GM12878 (cell line): ENCODE data around the gene BRCA1. TPM values are rescaled to one million over a fixed set of nuclear protein-coding genes. Genes with fewer than 3 reads are reported as not detected.

ENCODE experiments used
- ATAC-seq: fragments of 200-7000 bp; cut with Tn5 transposase; 3 replicates; pipeline ENCODE4 v1.9.1; 2020; ENCODE audit warnings: mild to moderate bottlenecking, moderate library complexity
- BruUV-seq: library from RNA; stranded (reverse); fragments of 400-500 nt; replicated peaks from 2 replicates; lab custom pipeline; 2021; lab: Mats Ljungman, UMichigan
- CTCF ChIA-PET: fragments of 300-600 bp; sonication (Branson Sonifier 250); formaldehyde crosslinking; extraction: SDS; loops from one replicate; lab custom pipeline; 2021; ENCODE audit warnings: inconsistent platforms; lab: Yijun Ruan, JAX
- POLR2A ChIA-PET: fragments of 350-600 bp; formaldehyde crosslinking; extraction: SDS; loops from one replicate; lab custom pipeline; 2021; ENCODE audit warnings: inconsistent platforms; lab: Charles Lee
- RAD21 ChIA-PET: fragments of 300-600 bp; sonication (Branson Sonifier 250); formaldehyde crosslinking; loops from one replicate; lab custom pipeline; 2023; ENCODE audit warnings: antibody characterized with exemption; ENCODE audit not compliant: unreplicated experiment; lab: Charles Lee
- SMC1A ChIA-PET: fragments of 300-600 bp; sonication (Branson Sonifier 250); formaldehyde crosslinking; loops from one replicate; lab custom pipeline; 2023; ENCODE audit not compliant: unreplicated experiment, uncharacterized antibody; lab: Charles Lee
- DNase-seq: peaks from one replicate; pipeline ENCODE4 v3.0.0-alpha.2; 2011; ENCODE audit warnings: low read depth, low spot score
- FAIRE-seq: peaks from 3 replicates; lab custom pipeline; 2011; peaks lifted over from hg19 to GRCh38; lab: Jason Lieb, UNC
- H2AFZ ChIP-seq: 2 replicates; pipeline ENCODE4 v1.6.0; 2011; ENCODE audit warnings: low read depth, low read length, control low read depth; ENCODE audit not compliant: control insufficient read depth
- H3K27ac ChIP-seq: 2 replicates; pipeline ENCODE4 v1.5.1; 2011; ENCODE audit warnings: control low read depth; ENCODE audit not compliant: control insufficient read depth, insufficient read depth
- H3K27me3 ChIP-seq, 2 experiments: replicated peaks in 1 of 2; 2 replicates each; pipeline versions ENCODE4 v1.6.0 to v1.6.1; 2011; ENCODE audit warnings: low read length in 1 of 2; ENCODE audit not compliant: control insufficient read depth in 2 of 2, insufficient read depth in 2 of 2
- H3K36me3 ChIP-seq, 2 experiments: 2 replicates each; pipeline ENCODE4 v1.5.1; 2011; ENCODE audit warnings: low read length in 1 of 2; ENCODE audit not compliant: control insufficient read depth in 2 of 2, insufficient read depth in 2 of 2
- H3K4me1 ChIP-seq: 2 replicates; pipeline ENCODE4 v1.6.1; 2011; ENCODE audit warnings: mild to moderate bottlenecking, low read length, moderate library complexity, mixed read lengths; ENCODE audit not compliant: control insufficient read depth, insufficient read depth
- H3K4me2 ChIP-seq: 2 replicates; pipeline ENCODE4 v1.6.0; 2011; ENCODE audit warnings: control low read depth; ENCODE audit not compliant: control insufficient read depth, insufficient read depth
- H3K4me3 ChIP-seq: fragments of 200-600 bp; sonication (generic); 2 replicates; pipeline ENCODE4 v1.5.1; 2016
- H3K79me2 ChIP-seq: 2 replicates; pipeline ENCODE4 v1.6.0; 2011; ENCODE audit warnings: low read length; ENCODE audit not compliant: control insufficient read depth, insufficient read depth
- H3K9ac ChIP-seq: 2 replicates; pipeline ENCODE4 v1.8.0; 2011; ENCODE audit warnings: low read length, control low read depth, mixed read lengths; ENCODE audit not compliant: control insufficient read depth, insufficient read depth
- H3K9me3 ChIP-seq: replicated peaks from 3 replicates; pipeline ENCODE4 v1.5.1; 2011; ENCODE audit warnings: mild to moderate bottlenecking, low read length; ENCODE audit not compliant: control insufficient read depth, insufficient read depth
- H4K20me1 ChIP-seq: 2 replicates; pipeline ENCODE4 v1.6.0; 2011; ENCODE audit not compliant: control insufficient read depth, insufficient read depth
- BMI1 ChIP-seq: fragments of 450-650 bp; IDR thresholded peaks from 2 replicates; pipeline ENCODE4 v1.6.1; 2016; ENCODE audit warnings: mild to moderate bottlenecking, moderate library complexity, borderline replicate concordance
- EP300 ChIP-seq, 2 experiments: fragments of 150-350 bp in 1 of 2; IDR thresholded peaks; 2 replicates each; pipeline ENCODE4 v1.6.1; 2011 to 2012; ENCODE audit warnings: low read depth in 2 of 2, low read length in 2 of 2, borderline replicate concordance in 1 of 2, improper control_type of control experiment in 1 of 2, inconsistent platforms in 1 of 2; ENCODE audit not compliant: control insufficient read depth in 1 of 2
- FOXM1 ChIP-seq: IDR thresholded peaks from 2 replicates; pipeline ENCODE4 v1.6.1; 2012; ENCODE audit warnings: low read depth, mild to moderate bottlenecking, inconsistent platforms, low read length, moderate library complexity
- HDAC2 ChIP-seq: fragments of 200-600 bp; sonication (generic); IDR thresholded peaks from 2 replicates; pipeline ENCODE4 v1.6.1; 2017
- JUNB ChIP-seq: IDR thresholded peaks from 2 replicates; pipeline ENCODE4 v1.6.1; 2016; ENCODE audit warnings: antibody characterized with exemption, mild to moderate bottlenecking
- LARP7 ChIP-seq: fragments of 450-650 bp; IDR thresholded peaks from 2 replicates; pipeline ENCODE4 v1.6.1; 2017; ENCODE audit warnings: mild to moderate bottlenecking
- SMARCA5 ChIP-seq: fragments of 450-650 bp; IDR thresholded peaks from 2 replicates; pipeline ENCODE4 v1.6.1; 2017; ENCODE audit warnings: mild to moderate bottlenecking
- WGBS: methylation state at CpG from one replicate; pipeline ENCODE4 v1.1.6; 2016; ENCODE audit warnings: low lambda C conversion rate; ENCODE audit not compliant: insufficient replicate concordance, insufficient coverage; ENCODE audit errors: missing lambda C conversion rate; 5-methylcytosine and 5-hydroxymethylcytosine counted together
- in situ Hi-C: fragments of 300-500 bp; cut with MboI; formaldehyde crosslinking; loops from 9 replicates; pipeline ENCODE4 v1.14.3; 2018; ENCODE audit warnings: mixed read lengths
- intact Hi-C: fragments of 100-400 bp; cut with micrococcal nuclease; formaldehyde crosslinking; loops from one replicate; pipeline ENCODE4 v1.14.2; 2022; ENCODE audit not compliant: unreplicated experiment
- polyA plus RNA-seq, 11 experiments: library from polyadenylated mRNA; depleted of rRNA in 4 of 11; unstranded in 6 of 11; stranded (reverse) in 5 of 11; fragments of >200 nt; fragmentation: Nextera tagmentation in 4 of 11; fragmentation: Illumina TruSeq in 1 of 11; extraction: Ambion mirVana in 4 of 11; extraction: Trizol in 1 of 11; gene quantifications; 1 replicate in 1 of 11; 2 replicates in 10 of 11; pipeline versions ENCODE4 v1.2.1 to v1.2.3, GENCODE V29; 2011 to 2016; ENCODE audit warnings: inconsistent platforms in 2 of 11, missing spikeins in 2 of 11, low read depth in 1 of 11
- total RNA-seq, 4 experiments: library from RNA; depleted of rRNA in 3 of 4; stranded (reverse); fragments of >200 nt in 3 of 4; fragmentation: Illumina TruSeq in 1 of 4; extraction: Trizol in 1 of 4; gene quantifications; 2 replicates each; pipeline versions ENCODE4 v1.2.1 to v1.2.3, GENCODE V29; 2013 to 2021
- TF ChIP-seq, protein P1 (sequence below): fragments of 450-650 bp; IDR thresholded peaks from 2 replicates; pipeline ENCODE4 v1.6.1; 2016; ENCODE audit warnings: mild to moderate bottlenecking
- TF ChIP-seq, protein P2 (sequence below): fragments of 450-650 bp; IDR thresholded peaks from 2 replicates; pipeline ENCODE4 v1.6.1; 2017; ENCODE audit warnings: mild to moderate bottlenecking, moderate library complexity
- TF ChIP-seq, protein P3 (sequence below): fragments of 450-650 bp; formaldehyde crosslinking; IDR thresholded peaks from 2 replicates; pipeline ENCODE4 v1.4.0; 2022; ENCODE audit warnings: mild to moderate bottlenecking, moderate library complexity
- TF ChIP-seq, protein P4 (sequence below): IDR thresholded peaks from 2 replicates; pipeline ENCODE4 v1.6.1; 2012; ENCODE audit warnings: low read length, inconsistent platforms

The BRCA1 gene
- total and polyA plus RNA-seq, 10 of the 15 experiments (the other 5 are each of a cell fraction or from before 2014, with no cell fraction given) = 16.8 to 71.2 (median 44.2) TPM

DNA sequence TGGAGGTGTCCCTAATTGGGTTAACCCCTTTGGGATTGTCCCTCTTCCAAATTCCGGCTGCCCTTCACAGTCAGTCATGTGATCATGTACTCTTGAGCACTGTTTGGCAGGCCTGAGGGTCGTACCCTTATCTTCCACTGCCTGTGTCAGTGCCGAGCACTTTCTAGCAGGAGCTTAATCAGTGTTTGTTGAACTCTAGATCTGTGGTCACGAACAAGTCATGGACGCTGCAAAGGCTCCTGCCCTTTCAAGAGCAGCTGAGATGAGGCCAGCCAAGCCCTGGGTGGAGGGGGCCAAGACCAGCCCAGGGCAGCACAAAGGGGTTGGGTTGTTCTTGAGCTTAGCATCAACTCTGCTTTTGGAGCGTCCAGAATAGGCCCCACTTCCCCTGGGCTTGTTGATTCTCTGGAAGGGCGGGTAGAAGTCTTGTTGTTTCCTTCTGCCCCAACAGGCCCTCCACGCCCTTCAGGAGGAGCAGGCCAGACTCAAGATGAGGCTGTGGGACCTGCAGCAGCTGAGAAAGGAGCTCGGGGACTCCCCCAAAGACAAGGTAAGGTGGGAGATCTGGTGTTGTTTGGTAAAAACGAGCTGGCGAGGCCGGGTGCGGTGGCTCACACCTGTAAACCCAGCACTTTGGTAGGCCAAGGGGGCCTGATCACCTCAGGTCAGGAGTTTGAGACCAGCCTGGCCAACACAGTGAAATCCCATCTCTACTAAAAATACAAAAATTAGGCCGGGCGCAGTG lies 113.3 kb downstream of the BRCA1 start:
- H3K9me3 ChIP-seq = no peaks in the 10 kb centered on the region
- WGBS = 90% methylated on average over 15 of the region's 15 CpGs
- FAIRE-seq (no peak), ATAC-seq (no peak), DNase-seq (no peak)
- in situ Hi-C loops = loop anchor here (5.0 kb wide), 1 partner anchor 325 kb away; no protein-coding TSS in a partner anchor
- no peak overlapping the region for H2AFZ ChIP-seq
- POLR2A ChIA-PET = interaction anchor here (0.5 to 0.7 kb wide), 2 partner anchors 11 to 13 kb away, joined by 3 to 5 read pairs; partner anchors contain the start of gene VAT1
- H3K79me2 ChIP-seq = peaks cover 25% of the 10 kb centered on the region
- SMC1A ChIA-PET = no interaction called here
- intact Hi-C loops = no loop called here
- no peak overlapping the region for H3K4me2 ChIP-seq
- RAD21 ChIA-PET = no interaction called here
- no peaks in the 10 kb centered on the region for H3K27me3 ChIP-seq
- no peak overlapping the region for H3K4me3 ChIP-seq
- no TSS peak for BruUV-seq
- H3K9ac ChIP-seq = no peak overlapping the region
- peaks cover 6% of the 10 kb centered on the region for H3K4me1 ChIP-seq
- CTCF ChIA-PET = interaction anchor here (1.7 kb wide), 2 partner anchors 12 to 14 kb away, joined by 4 to 5 read pairs; partner anchors contain the start of gene RPL27
- H4K20me1 ChIP-seq = no peaks in the 10 kb centered on the region
- H3K36me3 ChIP-seq = peaks cover 8 to 21% of the 10 kb centered on the region in 2 experiments
- TF ChIP-seq, protein P1, sequence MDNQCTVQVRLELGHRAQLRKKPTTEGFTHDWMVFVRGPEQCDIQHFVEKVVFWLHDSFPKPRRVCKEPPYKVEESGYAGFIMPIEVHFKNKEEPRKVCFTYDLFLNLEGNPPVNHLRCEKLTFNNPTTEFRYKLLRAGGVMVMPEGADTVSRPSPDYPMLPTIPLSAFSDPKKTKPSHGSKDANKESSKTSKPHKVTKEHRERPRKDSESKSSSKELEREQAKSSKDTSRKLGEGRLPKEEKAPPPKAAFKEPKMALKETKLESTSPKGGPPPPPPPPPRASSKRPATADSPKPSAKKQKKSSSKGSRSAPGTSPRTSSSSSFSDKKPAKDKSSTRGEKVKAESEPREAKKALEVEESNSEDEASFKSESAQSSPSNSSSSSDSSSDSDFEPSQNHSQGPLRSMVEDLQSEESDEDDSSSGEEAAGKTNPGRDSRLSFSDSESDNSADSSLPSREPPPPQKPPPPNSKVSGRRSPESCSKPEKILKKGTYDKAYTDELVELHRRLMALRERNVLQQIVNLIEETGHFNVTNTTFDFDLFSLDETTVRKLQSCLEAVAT = no peak
- no peak for TF ChIP-seq BMI1
- no peak for TF ChIP-seq JUNB
- TF ChIP-seq HDAC2 = no peak
- TF ChIP-seq, protein P2, sequence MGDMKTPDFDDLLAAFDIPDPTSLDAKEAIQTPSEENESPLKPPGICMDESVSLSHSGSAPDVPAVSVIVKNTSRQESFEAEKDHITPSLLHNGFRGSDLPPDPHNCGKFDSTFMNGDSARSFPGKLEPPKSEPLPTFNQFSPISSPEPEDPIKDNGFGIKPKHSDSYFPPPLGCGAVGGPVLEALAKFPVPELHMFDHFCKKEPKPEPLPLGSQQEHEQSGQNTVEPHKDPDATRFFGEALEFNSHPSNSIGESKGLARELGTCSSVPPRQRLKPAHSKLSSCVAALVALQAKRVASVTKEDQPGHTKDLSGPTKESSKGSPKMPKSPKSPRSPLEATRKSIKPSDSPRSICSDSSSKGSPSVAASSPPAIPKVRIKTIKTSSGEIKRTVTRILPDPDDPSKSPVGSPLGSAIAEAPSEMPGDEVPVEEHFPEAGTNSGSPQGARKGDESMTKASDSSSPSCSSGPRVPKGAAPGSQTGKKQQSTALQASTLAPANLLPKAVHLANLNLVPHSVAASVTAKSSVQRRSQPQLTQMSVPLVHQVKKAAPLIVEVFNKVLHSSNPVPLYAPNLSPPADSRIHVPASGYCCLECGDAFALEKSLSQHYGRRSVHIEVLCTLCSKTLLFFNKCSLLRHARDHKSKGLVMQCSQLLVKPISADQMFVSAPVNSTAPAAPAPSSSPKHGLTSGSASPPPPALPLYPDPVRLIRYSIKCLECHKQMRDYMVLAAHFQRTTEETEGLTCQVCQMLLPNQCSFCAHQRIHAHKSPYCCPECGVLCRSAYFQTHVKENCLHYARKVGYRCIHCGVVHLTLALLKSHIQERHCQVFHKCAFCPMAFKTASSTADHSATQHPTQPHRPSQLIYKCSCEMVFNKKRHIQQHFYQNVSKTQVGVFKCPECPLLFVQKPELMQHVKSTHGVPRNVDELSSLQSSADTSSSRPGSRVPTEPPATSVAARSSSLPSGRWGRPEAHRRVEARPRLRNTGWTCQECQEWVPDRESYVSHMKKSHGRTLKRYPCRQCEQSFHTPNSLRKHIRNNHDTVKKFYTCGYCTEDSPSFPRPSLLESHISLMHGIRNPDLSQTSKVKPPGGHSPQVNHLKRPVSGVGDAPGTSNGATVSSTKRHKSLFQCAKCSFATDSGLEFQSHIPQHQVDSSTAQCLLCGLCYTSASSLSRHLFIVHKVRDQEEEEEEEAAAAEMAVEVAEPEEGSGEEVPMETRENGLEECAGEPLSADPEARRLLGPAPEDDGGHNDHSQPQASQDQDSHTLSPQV = no peak
- no peak for TF ChIP-seq LARP7
- TF ChIP-seq, protein P3, sequence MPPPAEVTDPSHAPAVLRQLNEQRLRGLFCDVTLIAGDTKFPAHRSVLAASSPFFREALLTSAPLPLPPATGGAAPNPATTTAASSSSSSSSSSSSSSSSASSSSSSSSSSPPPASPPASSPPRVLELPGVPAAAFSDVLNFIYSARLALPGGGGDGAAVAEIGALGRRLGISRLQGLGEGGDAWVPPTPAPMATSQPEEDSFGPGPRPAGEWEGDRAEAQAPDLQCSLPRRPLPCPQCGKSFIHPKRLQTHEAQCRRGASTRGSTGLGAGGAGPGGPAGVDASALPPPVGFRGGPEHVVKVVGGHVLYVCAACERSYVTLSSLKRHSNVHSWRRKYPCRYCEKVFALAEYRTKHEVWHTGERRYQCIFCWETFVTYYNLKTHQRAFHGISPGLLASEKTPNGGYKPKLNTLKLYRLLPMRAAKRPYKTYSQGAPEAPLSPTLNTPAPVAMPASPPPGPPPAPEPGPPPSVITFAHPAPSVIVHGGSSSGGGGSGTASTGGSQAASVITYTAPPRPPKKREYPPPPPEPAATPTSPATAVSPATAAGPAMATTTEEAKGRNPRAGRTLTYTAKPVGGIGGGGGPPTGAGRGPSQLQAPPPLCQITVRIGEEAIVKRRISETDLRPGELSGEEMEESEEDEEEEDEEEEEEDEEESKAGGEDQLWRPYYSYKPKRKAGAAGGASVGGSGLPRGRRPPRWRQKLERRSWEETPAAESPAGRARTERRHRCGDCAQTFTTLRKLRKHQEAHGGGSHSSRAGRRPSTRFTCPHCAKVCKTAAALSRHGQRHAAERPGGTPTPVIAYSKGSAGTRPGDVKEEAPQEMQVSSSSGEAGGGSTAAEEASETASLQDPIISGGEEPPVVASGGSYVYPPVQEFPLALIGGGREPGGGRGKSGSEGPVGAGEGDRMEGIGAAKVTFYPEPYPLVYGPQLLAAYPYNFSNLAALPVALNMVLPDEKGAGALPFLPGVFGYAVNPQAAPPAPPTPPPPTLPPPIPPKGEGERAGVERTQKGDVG (CRISPR knock-in tag) = no peak
- TF ChIP-seq, protein P4, sequence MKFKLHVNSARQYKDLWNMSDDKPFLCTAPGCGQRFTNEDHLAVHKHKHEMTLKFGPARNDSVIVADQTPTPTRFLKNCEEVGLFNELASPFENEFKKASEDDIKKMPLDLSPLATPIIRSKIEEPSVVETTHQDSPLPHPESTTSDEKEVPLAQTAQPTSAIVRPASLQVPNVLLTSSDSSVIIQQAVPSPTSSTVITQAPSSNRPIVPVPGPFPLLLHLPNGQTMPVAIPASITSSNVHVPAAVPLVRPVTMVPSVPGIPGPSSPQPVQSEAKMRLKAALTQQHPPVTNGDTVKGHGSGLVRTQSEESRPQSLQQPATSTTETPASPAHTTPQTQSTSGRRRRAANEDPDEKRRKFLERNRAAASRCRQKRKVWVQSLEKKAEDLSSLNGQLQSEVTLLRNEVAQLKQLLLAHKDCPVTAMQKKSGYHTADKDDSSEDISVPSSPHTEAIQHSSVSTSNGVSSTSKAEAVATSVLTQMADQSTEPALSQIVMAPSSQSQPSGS = no peak
- no peak for TF ChIP-seq EP300 (IDR thresholded peaks at IDR 0.05; ENCODE audit: borderline replicate concordance in 1 of 2, control insufficient read depth in 1 of 2, low read depth in 2 of 2, low read length in 2 of 2)
- TF ChIP-seq FOXM1 = no peak
- TF ChIP-seq SMARCA5 = no peak
- no peak overlapping the region for H3K27ac ChIP-seq
